WERI-Rb-1 (cell line): ENCODE data around the gene TXNDC5.

Experiments used
- DNase-seq: peaks from one replicate; pipeline ENCODE4 v3.0.0-alpha.2; 2020
- H3K27ac ChIP-seq: fragments of 250-450 bp; sonication (Bioruptor Pico); 2 replicates; pipeline ENCODE4 v1.5.1; 2020; ENCODE audit warnings: mild to moderate bottlenecking, moderate library complexity
- H3K27me3 ChIP-seq: fragments of 250-450 bp; sonication (Bioruptor Pico); 2 replicates; pipeline ENCODE4 v1.5.1; 2021; ENCODE audit warnings: mild to moderate bottlenecking, low read depth, moderate library complexity; ENCODE audit not compliant: insufficient read depth, severe bottlenecking
- H3K36me3 ChIP-seq: fragments of 250-450 bp; sonication (Bioruptor Pico); 2 replicates; pipeline ENCODE4 v1.5.1; 2020; ENCODE audit warnings: mild to moderate bottlenecking, moderate library complexity
- H3K4me3 ChIP-seq: 2 replicates; pipeline ENCODE4 v1.5.1; 2011; ENCODE audit warnings: low read depth, mild to moderate bottlenecking, control low read depth, low read length
- H3K9me3 ChIP-seq: fragments of 250-450 bp; sonication (Bioruptor Pico); 2 replicates; pipeline ENCODE4 v1.5.1; 2021; ENCODE audit warnings: mild to moderate bottlenecking, moderate library complexity; ENCODE audit not compliant: severe bottlenecking
- CTCF ChIP-seq: IDR thresholded peaks from 2 replicates; pipeline ENCODE4 v1.5.1; 2011; ENCODE audit warnings: low read depth, mild to moderate bottlenecking, control low read depth, inconsistent platforms, low read length

TXNDC5 gene

GRCh38 chr6:7920425-7920824 lies 9.8 kb upstream of the TXNDC5 start:
- no peaks in the 10 kb centered on the region for H3K36me3 ChIP-seq
- H3K4me3 ChIP-seq, result no peak overlapping the region
- peaks cover 7% of the 10 kb centered on the region for H3K9me3 ChIP-seq
- H3K27ac ChIP-seq, result no peak overlapping the region
- TF ChIP-seq CTCF, result no peak
- DNase-seq, result no peak
- H3K27me3 ChIP-seq, result no peaks in the 10 kb centered on the region

- no peak overlapping the region for H3K4me3 ChIP-seq
- DNase-seq, result no peak
- H3K36me3 ChIP-seq, result no peaks in the 10 kb centered on the region
- TF ChIP-seq CTCF, result no peak
- peaks cover 4% of the 10 kb centered on the region for H3K9me3 ChIP-seq
- H3K27ac ChIP-seq, result no peak overlapping the region
- H3K27me3 ChIP-seq, result no peaks in the 10 kb centered on the region
Measured at GRCh38 chr6:7919871-7920270, 9.3 kb upstream of the TXNDC5 start.

GRCh38 chr6:7918403-7918802 lies 7.8 kb upstream of the TXNDC5 start:
- no peak for TF ChIP-seq CTCF
- no peak for DNase-seq
- Histone ChIP-seq H3K9me3 (no peaks in the 10 kb centered on the region), H3K36me3 (no peaks in the 10 kb centered on the region), H3K27me3 (no peaks in the 10 kb centered on the region), H3K4me3 (no peak overlapping the region), H3K27ac (no peak overlapping the region)

GRCh38 chr6:7917729-7918128 lies 7.1 kb upstream of the TXNDC5 start:
- DNase-seq, result no peak
- H3K27ac ChIP-seq, result no peak overlapping the region
- no peaks in the 10 kb centered on the region for H3K36me3 ChIP-seq
- H3K9me3 ChIP-seq, result no peaks in the 10 kb centered on the region
- no peak for TF ChIP-seq CTCF
- H3K4me3 ChIP-seq, result no peak overlapping the region
- H3K27me3 ChIP-seq, result no peaks in the 10 kb centered on the region

GRCh38 chr6:7916959-7917358 lies 6.4 kb upstream of the TXNDC5 start:
- H3K27ac ChIP-seq, result no peak overlapping the region
- no peak for DNase-seq

More at GRCh38 chr6:7916959-7917358, 6.4 kb upstream of the TXNDC5 start:
- no peaks in the 10 kb centered on the region for H3K27me3 ChIP-seq
- TF ChIP-seq CTCF, result no peak
- H3K9me3 ChIP-seq, result no peaks in the 10 kb centered on the region
- H3K4me3 ChIP-seq, result no peak overlapping the region
- H3K36me3 ChIP-seq, result no peaks in the 10 kb centered on the region
